SK-N-SH (cell line): ENCODE data around the gene ZSCAN5C.

Experiments
- CTCF ChIP-seq: fragments of 200-600 bp; sonication (generic); IDR thresholded peaks from 2 replicates; pipeline ENCODE4 v1.6.1; 2017; ENCODE audit warnings: antibody characterized with exemption, mild to moderate bottlenecking, moderate library complexity
- EP300 ChIP-seq, 2 experiments: IDR thresholded peaks; 2 replicates each; pipeline versions ENCODE4 v1.4.0 to v1.6.1; 2012; ENCODE audit warnings: borderline replicate concordance in 1 of 2, low read depth in 1 of 2, low read length in 1 of 2
- EZH2phosphoT487 ChIP-seq: fragments of 200-600 bp; sonication (generic); IDR thresholded peaks from 2 replicates; pipeline ENCODE4 v1.6.1; 2017; ENCODE audit warnings: low read depth, mixed run types, mild to moderate bottlenecking, antibody characterized with exemption, moderate library complexity, borderline replicate concordance
- FOSL2 ChIP-seq: IDR thresholded peaks from 2 replicates; pipeline ENCODE4 v1.4.0; 2012; ENCODE audit warnings: low read depth, mild to moderate bottlenecking, moderate library complexity, borderline replicate concordance
- MAX ChIP-seq: IDR thresholded peaks from 2 replicates; pipeline ENCODE4 v1.4.0; 2012; ENCODE audit warnings: low read depth
- MXI1 ChIP-seq: IDR thresholded peaks from 2 replicates; pipeline ENCODE4 v1.6.1; 2012; ENCODE audit warnings: mild to moderate bottlenecking, low read depth, low read length, improper control_type of control experiment
- RCOR1 ChIP-seq: fragments of 150-350 bp; IDR thresholded peaks from 2 replicates; pipeline ENCODE4 v1.6.1; 2017; ENCODE audit warnings: antibody characterized with exemption, low read length
- REST ChIP-seq: IDR thresholded peaks from 2 replicates; pipeline ENCODE4 v1.6.1; 2012; ENCODE audit warnings: mild to moderate bottlenecking, low read depth, low read length, moderate library complexity
- TCF12 ChIP-seq: IDR thresholded peaks from 2 replicates; pipeline ENCODE4 v1.4.0; 2012
- USF2 ChIP-seq: fragments of 150-350 bp; IDR thresholded peaks from 2 replicates; pipeline ENCODE4 v1.6.1; 2017; ENCODE audit warnings: antibody characterized with exemption, low read length, low read depth, borderline replicate concordance

GRCh38 chr19:56159009-56159559 lies 43.0 kb upstream of the ZSCAN5C start:
- TF ChIP-seq USF2 (no peak), FOSL2 (no peak), CTCF (no peak), EZH2phosphoT487 (no peak), RCOR1 (no peak), MAX (no peak), EP300 (IDR thresholded peaks at IDR 0.05; ENCODE audit: borderline replicate concordance in 1 of 2, low read depth in 1 of 2, low read length in 1 of 2) (no peak), TCF12 (no peak), MXI1 (no peak), REST (no peak)
